Stimulated activated CD4-positive, alpha-beta T cell treated with anti-CD3 and anti-CD28 coated beads, Interleukin-2, amount 100 ng/mL, for 4 hours (primary cell): ENCODE data around the gene SDC1.

Experiments used
- DNase-seq: peaks from one replicate; pipeline ENCODE4 v3.0.0-alpha.2; 2020; ENCODE audit warnings: low read depth

Gene SDC1

GRCh38 chr2:20227894-20228505 is 3.1 kb upstream of the SDC1 start:
- DNase-seq, result no peak

GRCh38 chr2:20226152-20226545 is 1.2 kb upstream of the SDC1 start:
- no peak for DNase-seq

- no peak for DNase-seq
These were observed 593 bp upstream of the SDC1 start for GRCh38 chr2:20225294-20226151.

GRCh38 chr2:20224164-20224715 is 690 bp downstream of the SDC1 start:
- no peak for DNase-seq

- DNase-seq, result no peak
These were observed 1.3 kb downstream of the SDC1 start for GRCh38 chr2:20223407-20224163.

- DNase-seq, result no peak
These were observed 2.0 kb downstream of the SDC1 start for GRCh38 chr2:20222769-20223406.

GRCh38 chr2:20222014-20222768 is 2.7 kb downstream of the SDC1 start:
- DNase-seq, result no peak

GRCh38 chr2:20221555-20221973 is 3.4 kb downstream of the SDC1 start:
- DNase-seq, result no peak

- DNase-seq, result no peak
These were observed 4.0 kb downstream of the SDC1 start for GRCh38 chr2:20220806-20221554.

- no peak for DNase-seq
These were observed 5.1 kb downstream of the SDC1 start for GRCh38 chr2:20219763-20220380.

GRCh38 chr2:20218331-20219320 is 6.3 kb downstream of the SDC1 start:
- no peak for DNase-seq

GRCh38 chr2:20217041-20217970 is 7.6 kb downstream of the SDC1 start:
- no peak for DNase-seq

GRCh38 chr2:20216130-20217025 is 8.6 kb downstream of the SDC1 start:
- DNase-seq, result no peak

- DNase-seq, result no peak
These were observed 9.5 kb downstream of the SDC1 start for GRCh38 chr2:20215183-20216040.

- DNase-seq, result no peak
These were observed 10.3 kb downstream of the SDC1 start for GRCh38 chr2:20214566-20215182.
